HepG2 (cell line): Measurements from ENCODE around the gene JPH4. TPM values are rescaled to one million over a fixed set of nuclear protein-coding genes. Genes with fewer than 3 reads are reported as not detected.

Experiments used
- ARNT ChIP-seq: fragments of 450-650 bp; IDR thresholded peaks from 2 replicates; pipeline ENCODE4 v1.6.1; 2017
- DBP ChIP-seq: sonication (generic); formaldehyde crosslinking; IDR thresholded peaks from 2 replicates; pipeline ENCODE4 v1.4.0; 2020; ENCODE audit warnings: missing genetic modification reagents; ENCODE audit errors: not compliant biosample characterization
- DZIP1 ChIP-seq: sonication (generic); formaldehyde crosslinking; IDR thresholded peaks from 2 replicates; pipeline ENCODE4 v1.5.0; 2020; ENCODE audit warnings: mild to moderate bottlenecking, missing genetic modification reagents
- FOXO4 ChIP-seq: sonication (generic); formaldehyde crosslinking; conservative IDR thresholded peaks from 2 replicates; pipeline ENCODE4 v1.8.1; 2023; ENCODE audit warnings: missing genetic modification reagents
- KMT2B ChIP-seq: IDR thresholded peaks from 2 replicates; pipeline ENCODE4 v1.6.1; 2016; ENCODE audit warnings: missing genetic modification reagents, missing compliant biosample characterization
- MAZ ChIP-seq, 2 experiments: sonication (generic) in 1 of 2; formaldehyde crosslinking in 1 of 2; IDR thresholded peaks; 2 replicates each; pipeline versions ENCODE4 v1.5.0 to v1.6.1; 2012 to 2020; ENCODE audit warnings: low read depth in 2 of 2, mild to moderate bottlenecking in 2 of 2, borderline replicate concordance in 1 of 2, improper control_type of control experiment in 1 of 2, low read length in 1 of 2, missing genetic modification reagents in 1 of 2, moderate library complexity in 1 of 2
- MIXL1 ChIP-seq: IDR thresholded peaks from 2 replicates; pipeline ENCODE4 v1.6.1; 2016
- NR2F1 ChIP-seq, 2 experiments: fragments of 450-650 bp in 1 of 2; formaldehyde crosslinking in 1 of 2; IDR thresholded peaks; 2 replicates each; pipeline versions ENCODE4 v1.5.0 to v1.6.1; 2016 to 2020; ENCODE audit warnings: mild to moderate bottlenecking in 1 of 2, missing compliant biosample characterization in 1 of 2, missing genetic modification reagents in 1 of 2, moderate library complexity in 1 of 2
- RBFOX2 ChIP-seq: fragments of 200-400 bp; formaldehyde crosslinking; IDR thresholded peaks from 2 replicates; pipeline ENCODE4 v1.6.1; 2017; ENCODE audit warnings: low read depth, mild to moderate bottlenecking, low read length
- SIX1 ChIP-seq: sonication (generic); formaldehyde crosslinking; IDR thresholded peaks from 2 replicates; pipeline ENCODE4 v1.4.0; 2020; ENCODE audit warnings: missing genetic modification reagents, borderline replicate concordance
- ZNF143 ChIP-seq: sonication (generic); formaldehyde crosslinking; IDR thresholded peaks from 2 replicates; pipeline ENCODE4 v1.4.0; 2020; ENCODE audit warnings: missing genetic modification reagents
- ZNF484 ChIP-seq: sonication (generic); formaldehyde crosslinking; IDR thresholded peaks from 2 replicates; pipeline ENCODE4 v1.5.1; 2020; ENCODE audit warnings: mild to moderate bottlenecking, low read depth, missing genetic modification reagents, borderline replicate concordance
- ZNF512B ChIP-seq: sonication (generic); formaldehyde crosslinking; IDR thresholded peaks from 2 replicates; pipeline ENCODE4 v1.5.1; 2020; ENCODE audit warnings: missing genetic modification reagents, mild to moderate bottlenecking, borderline replicate concordance
- ZXDC ChIP-seq: sonication (generic); formaldehyde crosslinking; IDR thresholded peaks from 2 replicates; pipeline ENCODE4 v1.5.0; 2020; ENCODE audit warnings: mild to moderate bottlenecking, missing genetic modification reagents
- polyA plus RNA-seq, 8 experiments: library from polyadenylated mRNA; depleted of rRNA in 3 of 8; stranded (reverse) in 7 of 8; unstranded in 1 of 8; fragments of >200 nt; fragmentation: Illumina TruSeq in 4 of 8; extraction: Trizol in 4 of 8; gene quantifications; 2 replicates each; pipeline versions ENCODE4 v1.2.1 to v1.2.3, GENCODE V29; 2011 to 2016; ENCODE audit warnings: low read depth in 4 of 8, missing spikeins in 1 of 8, mixed read lengths in 1 of 8; ENCODE audit not compliant: insufficient read depth in 1 of 8
- total RNA-seq, 5 experiments: library from RNA; depleted of rRNA; stranded (reverse); fragments of >200 nt; fragmentation: Illumina TruSeq; extraction: Trizol; gene quantifications; 2 replicates each; pipeline ENCODE4 v1.2.3, GENCODE V29; 2016; ENCODE audit warnings: low read depth in 1 of 5

JPH4 gene
- total and polyA plus RNA-seq, 2 of the 13 experiments (the other 11 are each of a cell fraction or from before 2014, with no cell fraction given), result 0.08 to 0.22 TPM

DNA sequence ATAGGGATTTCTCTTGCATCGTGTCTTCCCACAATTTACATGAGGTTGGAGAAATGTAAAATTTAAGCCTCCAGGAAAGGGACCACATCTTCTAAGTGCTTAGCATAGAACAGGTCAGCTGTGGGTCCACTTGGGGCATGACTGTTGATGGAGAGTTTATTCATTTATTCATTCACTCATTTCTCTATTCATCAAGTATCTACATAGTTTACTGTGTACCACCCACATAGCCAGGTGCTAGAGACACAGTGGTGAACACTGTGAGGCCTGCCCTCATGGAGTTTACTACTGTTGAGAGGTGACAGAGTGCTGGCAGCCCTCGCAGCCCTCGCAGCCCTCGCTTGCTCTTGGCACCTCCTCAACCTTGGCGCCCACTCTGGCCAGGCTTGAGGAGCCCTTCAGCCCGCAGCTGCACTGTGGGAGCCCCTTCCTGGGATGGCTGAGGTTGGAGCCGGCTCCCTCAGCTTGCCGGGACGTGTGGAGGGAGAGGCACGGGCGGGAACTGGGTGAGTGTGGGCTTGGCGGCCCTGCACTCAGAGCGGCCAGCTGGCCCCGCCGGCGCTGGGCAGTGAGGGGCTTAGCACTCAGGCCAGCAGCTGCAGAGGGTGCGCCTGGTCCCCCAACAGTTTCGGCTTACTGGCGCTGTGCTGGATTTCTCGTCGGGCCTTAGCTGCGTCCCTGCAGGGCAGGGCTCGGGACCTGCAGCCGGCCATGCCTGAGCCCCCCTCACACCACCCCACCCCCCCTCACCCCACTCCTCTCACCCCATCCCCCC, 1.7 kb upstream of the JPH4 start (continued):
- TF ChIP-seq DZIP1 (CRISPR knock-in tag) (no peak), ZNF484 (no peak), RBFOX2 (peak; percentile 62), DBP (no peak), ZNF143 (CRISPR knock-in tag) (no peak), KMT2B (CRISPR knock-in tag) (no peak), FOXO4 (CRISPR knock-in tag) (no peak), ARNT (no peak), ZNF512B (CRISPR knock-in tag) (no peak), MIXL1 (no peak), SIX1 (CRISPR knock-in tag) (no peak), MAZ (IDR thresholded peaks at IDR 0.05; ENCODE audit: borderline replicate concordance, low read depth, low read length) (no peak), MAZ (CRISPR knock-in tag; IDR thresholded peaks at IDR 0.05; ENCODE audit: low read depth) (peak; percentile 7; the same call in 1 of the 2 replicates), NR2F1 (CRISPR knock-in tag; IDR thresholded peaks at IDR 0.05) (no peak), ZXDC (peak; percentile 66; the same call in 1 of the 2 replicates)
